IPS-18c (cell line): ENCODE data around the gene TSFM.

Experiments
- H3K4me3 ChIP-seq: 2 replicates; pipeline ENCODE4 v1.7.0; 2013; ENCODE audit warnings: low read depth, mild to moderate bottlenecking, low read length, moderate library complexity; ENCODE audit not compliant: insufficient read depth
- H3K9me3 ChIP-seq: one replicate; pipeline ENCODE4 v1.6.1; 2013; ENCODE audit warnings: mild to moderate bottlenecking, low read length, moderate library complexity; ENCODE audit not compliant: control insufficient read depth, insufficient read depth

Gene TSFM

GRCh38 chr12:57757771-57758170 is 24.8 kb upstream of the TSFM start:
- no peaks in the 10 kb centered on the region for H3K9me3 ChIP-seq
- H3K4me3 ChIP-seq = no peak overlapping the region

- H3K9me3 ChIP-seq = no peaks in the 10 kb centered on the region
- H3K4me3 ChIP-seq = no peak overlapping the region
Measured at GRCh38 chr12:57758552-57759359, 23.8 kb upstream of the TSFM start.

GRCh38 chr12:57759360-57759980 is 23.1 kb upstream of the TSFM start:
- Histone ChIP-seq H3K4me3 (no peak overlapping the region), H3K9me3 (no peaks in the 10 kb centered on the region)

GRCh38 chr12:57760347-57760982 is 22.1 kb upstream of the TSFM start:
- Histone ChIP-seq H3K4me3 (no peak overlapping the region), H3K9me3 (no peaks in the 10 kb centered on the region)

- Histone ChIP-seq H3K4me3 (no peak overlapping the region), H3K9me3 (no peaks in the 10 kb centered on the region)
Measured at GRCh38 chr12:57761391-57761998, 21.1 kb upstream of the TSFM start.

GRCh38 chr12:57762463-57762862 is 20.1 kb upstream of the TSFM start:
- H3K9me3 ChIP-seq = no peaks in the 10 kb centered on the region
- H3K4me3 ChIP-seq = no peak overlapping the region

- no peaks in the 10 kb centered on the region for H3K9me3 ChIP-seq
- peak overlapping the region; percentile 47; the same call in 1 of the 2 replicates for H3K4me3 ChIP-seq
Measured at GRCh38 chr12:57763881-57764661, 18.5 kb upstream of the TSFM start.

GRCh38 chr12:57764662-57765002 is 18.0 kb upstream of the TSFM start:
- Histone ChIP-seq H3K4me3 (peak overlapping the region; percentile 47), H3K9me3 (no peaks in the 10 kb centered on the region)

GRCh38 chr12:57765003-57765697 is 17.4 kb upstream of the TSFM start:
- Histone ChIP-seq H3K9me3 (no peaks in the 10 kb centered on the region), H3K4me3 (peak overlapping the region; percentile 47)

- no peaks in the 10 kb centered on the region for H3K9me3 ChIP-seq
- peak overlapping the region; percentile 47 for H3K4me3 ChIP-seq
Measured at GRCh38 chr12:57765698-57766463, 16.7 kb upstream of the TSFM start.

- H3K9me3 ChIP-seq = no peaks in the 10 kb centered on the region
- peak within 1 kb of the TSS; percentile 47 for H3K4me3 ChIP-seq
Measured at GRCh38 chr12:57766464-57767304, 15.9 kb upstream of the TSFM start, which contains the start of gene CYP27B1. Gene CYP27B1 (minus strand): TSS chr12:57767078. CDS start chr12:57767041, 37 bp downstream.

- no peaks in the 10 kb centered on the region for H3K9me3 ChIP-seq
- peak overlapping the region; percentile 47; the same call in 1 of the 2 replicates for H3K4me3 ChIP-seq
Measured at GRCh38 chr12:57767305-57767698, 15.3 kb upstream of the TSFM start.

- H3K4me3 ChIP-seq = no peak overlapping the region
- H3K9me3 ChIP-seq = no peaks in the 10 kb centered on the region
Measured at GRCh38 chr12:57767876-57768275, 14.7 kb upstream of the TSFM start.

GRCh38 chr12:57769594-57769993 is 13.0 kb upstream of the TSFM start:
- H3K4me3 ChIP-seq = no peak overlapping the region
- no peaks in the 10 kb centered on the region for H3K9me3 ChIP-seq

GRCh38 chr12:57770734-57771133 is 11.9 kb upstream of the TSFM start:
- Histone ChIP-seq H3K4me3 (no peak overlapping the region), H3K9me3 (no peaks in the 10 kb centered on the region)
